GM10248 (cell line): ENCODE results near the gene TPSAB1.
"Not testable (repeated sequence)": the region's sequence is repeated elsewhere in the genome, so short reads cannot be mapped to it uniquely, and the experiment has no call there.

Source experiments
- CTCF ChIA-PET: fragments of 300-600 bp; sonication (Branson Sonifier 250); formaldehyde crosslinking; extraction: SDS; loops from one replicate; lab custom pipeline; 2021; ENCODE audit warnings: antibody characterized with exemption; lab: Yijun Ruan, JAX
- POLR2A ChIA-PET: fragments of 350-650 bp; sonication (Branson Sonifier 250); formaldehyde crosslinking; extraction: SDS; loops from one replicate; lab custom pipeline; 2020; ENCODE audit warnings: antibody characterized with exemption; lab: Yijun Ruan, JAX
- DNase-seq: peaks from one replicate; pipeline ENCODE4 v3.0.0; 2012; ENCODE audit errors: extremely low spot score
- CTCF ChIP-seq: IDR thresholded peaks from 2 replicates; pipeline ENCODE4 v1.5.1; 2012; ENCODE audit warnings: mild to moderate bottlenecking, low read depth; ENCODE audit errors: extremely low read depth, missing control alignments, control extremely low read depth

Gene TPSAB1

GRCh38 chr16:1196494-1196893 lies 44.0 kb upstream of the TPSAB1 start:
- CTCF ChIA-PET, result interaction anchor here (1.4 kb wide), 1 partner anchor 484 kb away, joined by 3 read pairs; no protein-coding TSS in a partner anchor
- TF ChIP-seq CTCF, result no peak
- DNase-seq, result no peak
- POLR2A ChIA-PET, result no interaction called here

- ChIA-PET POLR2A (no interaction called here), CTCF (interaction anchor here (1.4 kb wide), 1 partner anchor 485 kb away, joined by 3 read pairs; no protein-coding TSS in a partner anchor)
- no peak for DNase-seq
- no peak for TF ChIP-seq CTCF
Measured at GRCh38 chr16:1197237-1197866, 43.2 kb upstream of the TPSAB1 start.

- POLR2A ChIA-PET, result no interaction called here
- no peak for DNase-seq
- no peak for TF ChIP-seq CTCF
- CTCF ChIA-PET, result no interaction called here
Measured at GRCh38 chr16:1198194-1198593, 42.3 kb upstream of the TPSAB1 start.

GRCh38 chr16:1198671-1199346 lies 41.7 kb upstream of the TPSAB1 start:
- CTCF ChIA-PET, POLR2A ChIA-PET, DNase-seq: not testable (repeated sequence)

GRCh38 chr16:1199347-1200013 lies 41.0 kb upstream of the TPSAB1 start:
- ChIA-PET POLR2A (no interaction called here), CTCF (no interaction called here)
- no peak for DNase-seq
- no peak for TF ChIP-seq CTCF

GRCh38 chr16:1200014-1200627 lies 40.4 kb upstream of the TPSAB1 start:
- no peak for TF ChIP-seq CTCF
- CTCF ChIA-PET, result no interaction called here
- no peak for DNase-seq
- POLR2A ChIA-PET, result no interaction called here
